Inferior parietal cortex (tissue), 1 donor: ENCODE data around the gene CACUL1.
"Not testable (repeated sequence)": the region's sequence is repeated elsewhere in the genome, so short reads cannot be mapped to it uniquely, and the experiment has no call there.

ENCODE experiments used
- DNase-seq: peaks from one replicate; pipeline ENCODE4 v3.0.0-alpha.2; 2016; ENCODE audit errors: extremely low spot score

Gene CACUL1

DNA sequence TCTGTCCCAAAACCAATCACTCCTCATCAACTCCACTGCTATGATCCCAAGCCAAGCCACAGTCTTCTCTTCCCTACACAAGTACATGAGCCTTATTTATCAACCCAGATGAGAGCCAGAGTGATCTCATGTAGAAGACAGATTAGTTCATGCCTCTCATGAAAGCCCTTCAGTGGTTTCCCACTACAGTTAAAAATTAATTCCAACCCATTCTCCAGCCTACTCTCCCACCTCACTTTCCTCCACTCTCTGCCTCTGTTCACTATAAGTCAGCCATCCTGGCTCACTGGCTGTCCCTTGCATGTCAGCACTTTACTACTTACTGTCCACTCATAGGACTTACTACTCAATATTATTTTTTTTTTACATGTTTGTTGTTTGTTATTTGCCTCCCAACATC is 67.3 kb downstream of the CACUL1 start:
- DNase-seq, result no peak

DNA sequence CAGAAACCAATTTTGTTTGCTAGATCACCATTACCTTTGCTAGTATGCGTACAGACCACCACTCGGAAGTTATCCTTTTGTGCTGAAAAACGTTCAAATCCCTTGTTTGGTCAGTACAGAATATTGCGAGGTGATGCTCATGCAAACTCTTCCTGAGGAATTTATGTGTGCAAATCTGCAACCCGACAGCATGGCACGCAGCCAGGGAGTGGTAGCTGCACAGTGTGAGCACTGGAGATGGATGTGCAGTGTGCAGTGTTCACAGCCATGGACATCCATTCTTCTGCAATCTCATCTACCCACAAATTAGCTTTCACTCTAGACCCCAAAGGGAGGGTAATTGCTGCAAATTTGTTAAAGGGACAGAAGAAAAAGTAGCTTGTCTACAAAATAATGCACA is 72.2 kb downstream of the CACUL1 start:
- DNase-seq, result no peak

DNA sequence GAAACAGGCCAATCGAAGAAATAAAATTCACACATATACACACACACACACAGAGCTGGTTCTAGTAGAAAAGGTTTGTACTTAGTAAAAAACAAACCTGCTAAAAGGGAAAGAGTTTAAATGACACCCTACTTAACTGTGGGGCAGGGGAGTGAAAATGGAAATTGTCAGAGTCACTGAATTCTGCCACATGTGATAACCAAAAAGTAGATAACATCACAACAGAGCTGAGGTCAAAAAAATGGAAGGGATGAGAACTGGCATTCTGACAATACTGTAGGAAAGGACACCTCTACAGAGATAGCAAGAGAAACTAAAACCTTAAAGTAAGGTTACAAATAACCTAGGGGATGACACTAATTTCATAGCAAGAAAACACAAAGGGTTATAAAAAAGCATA is 74.6 kb downstream of the CACUL1 start:
- DNase-seq, result no peak

DNA sequence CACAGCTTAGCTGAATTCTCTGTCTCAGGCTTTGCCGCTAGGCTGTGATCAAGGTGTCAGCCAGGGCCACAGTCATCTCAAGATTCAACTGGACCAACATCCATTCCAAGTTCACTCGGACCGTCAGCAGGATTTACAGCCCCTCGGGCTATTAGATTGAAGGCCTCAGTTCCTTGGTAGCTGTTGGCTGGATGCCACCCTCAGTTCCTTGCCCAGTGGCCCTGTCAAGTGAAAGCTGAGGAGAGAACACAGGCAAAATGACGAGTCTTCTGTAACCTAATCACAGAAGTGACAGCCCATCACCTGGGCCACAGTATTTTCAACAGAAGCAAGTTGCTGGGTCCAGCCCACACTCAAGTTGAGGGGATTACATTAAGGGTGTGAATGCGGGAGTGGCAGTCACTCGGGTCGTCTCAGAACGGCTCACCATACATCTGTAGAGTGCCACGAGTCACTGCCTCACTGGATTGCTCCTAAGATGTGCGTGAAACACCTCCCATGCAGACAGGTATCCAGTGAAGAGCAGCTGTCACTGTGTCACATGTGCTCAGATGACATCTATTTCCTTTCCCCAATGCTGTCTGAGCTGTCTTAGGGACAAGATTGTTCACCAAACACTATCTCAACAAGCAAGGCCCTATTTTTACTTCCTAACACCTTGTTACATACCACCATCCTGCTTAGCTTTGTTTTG is 80.4 kb downstream of the CACUL1 start:
- no peak for DNase-seq

DNA sequence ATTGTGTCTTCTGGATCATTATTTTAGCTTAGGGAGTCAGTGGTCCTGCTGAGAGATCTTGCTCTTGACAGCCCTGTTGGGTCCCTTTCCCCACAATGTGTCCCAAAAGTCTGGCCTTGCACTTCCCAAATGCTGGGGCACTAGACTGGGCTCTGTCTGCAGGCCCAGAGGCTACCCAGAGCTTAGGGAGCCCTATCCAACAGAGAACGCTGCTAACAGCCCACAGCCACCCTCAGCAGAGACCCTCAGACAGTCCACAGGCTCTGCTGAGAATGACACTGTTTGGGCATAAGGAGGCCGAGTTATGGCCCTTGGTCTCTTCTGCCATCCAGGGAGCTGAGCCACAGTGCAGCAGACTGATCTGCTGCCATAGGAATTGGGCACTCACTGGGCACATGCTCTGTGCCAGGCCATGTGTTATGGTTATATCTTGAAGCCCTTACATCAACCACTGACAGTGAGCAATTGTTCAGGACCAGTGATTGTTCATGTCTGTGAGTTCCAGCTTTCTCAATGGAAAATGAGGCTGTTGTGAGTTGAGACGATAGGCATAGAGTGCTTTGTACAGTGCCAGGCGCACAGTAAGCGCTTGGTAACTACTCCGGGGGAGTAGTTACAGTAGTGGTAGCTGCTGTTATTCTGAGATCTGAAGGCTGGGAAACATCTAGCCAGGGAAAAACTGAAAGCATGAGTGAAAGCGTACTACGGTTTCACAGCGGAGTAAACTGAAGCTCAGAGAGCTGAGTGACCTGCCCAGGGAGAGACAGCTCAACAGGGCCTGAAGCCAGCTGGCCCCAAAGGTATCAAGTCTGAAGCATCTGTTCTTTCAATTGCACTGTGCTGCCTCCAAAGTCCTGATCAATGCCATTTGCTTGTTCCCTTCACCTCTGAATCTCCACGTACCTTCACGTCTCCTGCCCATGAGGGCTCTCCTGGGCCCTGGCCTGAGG is 81.7 kb downstream of the CACUL1 start:
- peak; percentile 66 for DNase-seq

DNA sequence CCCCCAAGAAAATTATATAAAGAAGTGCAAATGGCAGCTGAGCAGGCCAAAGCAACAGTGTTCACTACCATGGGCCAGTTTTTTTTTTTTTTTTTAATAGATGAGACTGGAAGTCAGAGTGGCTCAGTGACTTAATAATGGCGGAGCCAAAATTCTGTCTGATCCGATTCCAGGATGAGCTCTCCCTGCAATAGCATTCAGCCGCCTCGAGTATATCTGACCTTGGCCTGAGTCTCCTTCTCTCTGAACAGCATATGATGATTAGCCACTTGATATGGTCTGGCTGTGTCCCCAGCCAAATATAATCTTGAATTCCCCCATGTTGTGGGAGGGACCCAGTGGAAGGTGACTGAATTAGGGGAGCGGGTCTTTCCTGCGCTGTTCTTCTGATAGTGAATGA is 82.6 kb downstream of the CACUL1 start:
- DNase-seq, result no peak

DNA sequence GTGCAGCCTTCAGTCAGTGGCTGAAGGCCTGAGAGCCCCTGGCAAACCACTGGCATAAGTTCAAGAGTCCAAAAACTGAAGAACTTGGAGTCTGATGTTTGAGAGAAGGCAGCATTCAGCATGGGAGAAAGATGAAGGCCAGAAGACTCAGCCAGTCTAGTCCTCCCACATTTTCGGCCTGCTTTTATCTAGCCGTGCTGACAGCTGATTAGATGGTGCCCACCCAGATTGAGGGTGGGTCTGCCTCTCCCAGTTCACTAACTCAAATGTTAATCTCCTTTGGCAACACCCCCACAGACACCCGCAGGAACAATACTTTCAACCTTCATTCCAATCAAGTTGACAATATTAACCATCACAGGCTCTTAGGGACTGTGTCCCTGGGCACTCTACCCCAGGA is 83.5 kb downstream of the CACUL1 start:
- DNase-seq, result not testable (repeated sequence)

DNA sequence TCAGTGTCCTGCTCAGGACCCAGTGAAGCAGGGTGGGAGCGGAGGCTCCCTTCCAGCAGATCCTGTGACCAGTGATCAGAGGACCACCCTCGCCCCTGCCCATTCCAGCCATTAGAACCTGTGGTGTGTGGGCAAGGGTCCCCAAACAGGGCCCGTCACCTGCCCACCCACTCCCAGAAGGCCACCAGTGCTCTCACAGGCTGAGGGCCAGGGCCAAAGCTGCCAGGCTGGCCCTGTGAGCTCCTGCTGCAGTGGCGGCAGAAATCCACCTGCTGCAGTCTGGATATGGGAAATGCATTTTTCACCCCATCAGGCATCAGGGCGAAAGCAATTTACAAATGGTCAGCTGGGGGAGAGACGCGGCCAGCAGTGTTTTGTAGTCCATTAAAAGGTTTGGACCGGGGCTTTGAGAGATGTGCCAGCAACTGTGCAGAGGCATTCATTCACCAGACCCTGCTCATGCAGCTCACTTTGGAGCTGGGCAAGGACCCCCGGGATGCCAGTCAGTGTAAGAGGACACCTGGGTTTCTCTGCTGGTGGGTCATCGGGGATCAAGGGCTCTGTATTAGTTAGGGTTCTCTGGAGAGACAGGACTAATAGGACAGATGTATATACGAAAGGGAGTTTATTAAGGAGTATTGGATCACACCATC is 84.2 kb downstream of the CACUL1 start:
- DNase-seq, result no peak

DNA sequence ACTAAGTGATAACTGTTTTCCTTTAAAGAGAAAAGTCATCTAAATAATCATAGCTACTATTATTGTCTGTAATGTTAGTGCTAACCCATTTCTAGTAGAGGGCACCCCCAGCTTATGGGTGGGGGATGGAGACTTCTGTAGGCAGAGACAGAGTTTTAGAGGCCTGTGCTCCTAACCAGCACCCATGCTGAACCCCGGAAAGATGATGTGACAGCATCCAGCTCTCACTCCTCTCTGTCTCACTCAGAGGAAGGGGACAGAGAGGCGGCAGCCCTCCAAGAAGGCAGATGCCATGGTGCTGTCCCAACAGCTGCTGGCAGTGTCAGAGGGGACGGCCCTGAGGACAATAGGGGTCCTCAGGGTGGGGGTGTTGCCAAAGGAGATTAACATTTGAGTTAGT is 84.9 kb downstream of the CACUL1 start:
- no peak for DNase-seq

DNA sequence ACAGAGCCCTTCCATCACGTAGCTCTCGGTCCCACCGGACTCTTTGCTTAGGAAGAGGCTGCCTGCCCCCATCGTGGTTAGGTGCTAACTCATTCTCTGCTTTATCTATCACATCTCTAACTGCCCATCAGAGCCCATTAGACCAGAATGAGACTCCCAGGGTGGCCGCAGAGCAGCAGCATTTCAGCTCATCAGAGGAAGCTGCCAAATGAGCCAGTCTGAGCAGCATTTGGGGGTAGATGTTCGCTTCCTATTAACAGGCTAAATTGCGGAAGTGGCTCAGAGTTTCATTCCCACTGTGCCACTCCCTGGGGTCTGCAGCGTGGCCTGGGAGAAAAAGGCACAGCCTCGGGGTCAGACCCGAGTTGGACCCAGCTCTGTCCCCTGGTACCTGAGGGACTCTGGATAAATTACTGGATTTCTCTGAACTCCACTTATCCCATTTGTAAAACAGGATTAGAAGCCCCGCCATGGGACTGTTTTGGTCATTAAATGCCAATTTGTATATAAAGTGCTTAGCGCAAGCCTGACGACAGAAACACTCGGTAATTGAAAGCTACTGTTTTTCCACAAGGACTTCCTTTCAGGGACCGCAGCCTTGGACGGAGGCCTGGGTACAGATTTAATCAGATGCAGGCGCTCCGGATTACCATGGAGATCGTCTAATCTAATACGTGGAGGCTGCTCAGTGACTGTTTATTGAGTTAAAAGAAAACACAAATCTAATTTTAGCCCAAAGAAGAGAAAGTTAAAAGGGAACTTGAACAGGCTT is 85.6 kb downstream of the CACUL1 start:
- DNase-seq, result peak; percentile 70

DNA sequence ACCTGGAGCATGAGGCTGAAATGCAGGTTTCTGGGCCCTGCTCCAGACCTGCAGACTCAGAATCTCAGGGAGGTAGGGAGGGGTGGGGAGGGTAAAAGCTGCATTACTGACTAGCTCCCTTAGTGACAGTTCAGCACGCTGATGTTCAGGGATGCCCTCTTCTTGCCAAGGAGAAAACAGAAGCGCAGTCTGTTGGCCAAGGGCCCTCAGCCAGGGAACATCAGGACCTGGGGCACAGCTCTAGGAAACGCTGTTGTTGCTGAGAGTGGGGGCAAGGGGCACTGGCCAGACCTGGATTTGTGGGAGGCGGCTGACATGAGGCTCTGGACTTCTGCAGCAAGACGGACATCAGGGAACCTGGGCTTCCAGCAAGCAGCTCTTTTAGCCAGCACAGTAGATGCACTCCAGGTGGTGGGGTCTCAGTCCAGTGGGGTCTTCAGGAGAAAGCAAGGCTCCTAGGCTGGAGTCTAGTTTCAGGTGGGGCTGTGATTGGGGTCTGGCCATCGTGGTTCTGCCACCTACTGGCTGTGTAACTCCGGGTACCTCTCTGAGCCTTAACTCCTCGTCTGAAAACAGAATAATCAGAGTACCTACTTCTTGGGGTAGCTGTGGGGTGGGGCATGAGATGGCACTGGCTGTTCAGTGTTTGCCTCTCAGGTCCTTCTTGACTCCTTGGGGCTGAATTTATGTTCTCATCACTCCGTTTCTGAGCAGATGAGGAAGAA is 86.4 kb downstream of the CACUL1 start:
- no peak for DNase-seq

DNA sequence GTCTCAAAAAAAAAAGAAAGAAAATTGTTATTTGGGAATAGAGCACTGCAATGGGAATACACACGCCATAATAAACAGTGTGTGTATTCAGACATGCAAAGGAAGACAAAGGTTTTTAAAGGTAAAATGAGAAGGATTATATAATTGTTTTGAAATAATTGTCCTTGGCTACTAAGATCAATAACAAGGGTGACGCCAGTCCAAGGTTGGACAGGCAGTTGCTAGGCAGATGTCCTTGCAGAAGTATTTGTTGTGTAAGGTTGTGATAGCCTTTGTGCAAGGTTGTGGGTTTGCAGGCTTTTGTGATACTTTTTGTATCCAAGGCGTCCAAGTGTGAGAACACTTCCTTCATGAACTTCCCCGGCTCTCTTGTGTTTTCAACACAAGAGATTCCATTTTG is 87.0 kb downstream of the CACUL1 start:
- no peak for DNase-seq

DNA sequence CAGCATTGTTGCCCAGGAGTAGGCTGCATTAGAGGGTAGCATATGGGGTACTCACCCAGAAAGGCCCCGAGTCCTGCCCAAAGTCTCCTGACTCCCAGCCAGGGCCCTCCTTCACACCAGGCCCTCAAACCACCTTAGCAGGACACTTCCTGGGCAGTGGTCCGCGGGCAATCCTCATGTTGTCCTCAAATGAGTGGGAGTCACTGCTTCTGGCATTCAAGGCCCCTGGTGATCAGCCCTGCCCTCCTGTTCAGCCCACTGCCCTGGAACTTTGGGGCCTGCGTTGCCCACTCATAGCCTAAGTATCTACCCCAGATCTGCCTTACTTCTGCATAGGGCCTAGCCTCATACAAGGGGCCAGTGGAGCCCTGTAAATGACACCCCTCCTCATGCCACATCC is 88.4 kb downstream of the CACUL1 start:
- DNase-seq, result no peak

DNA sequence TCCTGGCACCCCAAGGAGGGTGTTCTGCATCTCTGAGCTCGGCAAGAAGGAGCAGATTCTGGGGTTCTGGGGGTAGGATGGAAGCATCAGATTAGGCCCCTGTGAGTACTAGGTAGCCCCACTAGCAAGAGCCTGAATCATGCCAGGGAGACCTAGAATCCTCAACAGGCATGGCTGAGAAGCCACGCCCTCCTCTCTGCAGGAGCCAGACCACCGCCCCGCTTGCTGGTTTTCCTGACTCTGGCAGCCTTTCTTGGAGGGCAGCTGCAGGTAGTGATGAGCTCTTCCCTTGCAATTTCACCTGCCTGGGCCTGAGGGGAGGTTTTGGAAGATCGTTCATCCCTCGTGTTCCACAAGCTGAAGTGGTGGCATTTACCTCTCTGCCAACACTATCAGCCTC is 90.4 kb downstream of the CACUL1 start:
- no peak for DNase-seq

DNA sequence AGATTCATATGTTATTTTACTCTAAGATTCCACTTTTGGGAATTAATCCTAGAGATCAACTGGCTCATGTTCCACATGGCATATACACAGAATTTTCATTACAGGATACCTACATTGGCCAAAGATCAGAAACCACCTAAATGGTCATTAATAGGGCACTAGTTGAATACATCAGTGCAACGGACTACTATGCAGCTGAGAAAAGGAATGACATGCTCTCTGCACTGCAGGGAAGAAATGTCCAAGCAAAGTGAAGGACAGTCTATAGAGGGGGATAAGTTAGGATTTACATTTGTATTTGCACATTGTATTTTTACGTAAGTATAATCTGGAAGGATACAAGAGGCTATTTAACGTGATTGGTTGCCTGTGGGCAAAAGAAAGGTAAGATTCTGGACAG is 91.6 kb downstream of the CACUL1 start:
- no peak for DNase-seq

DNA sequence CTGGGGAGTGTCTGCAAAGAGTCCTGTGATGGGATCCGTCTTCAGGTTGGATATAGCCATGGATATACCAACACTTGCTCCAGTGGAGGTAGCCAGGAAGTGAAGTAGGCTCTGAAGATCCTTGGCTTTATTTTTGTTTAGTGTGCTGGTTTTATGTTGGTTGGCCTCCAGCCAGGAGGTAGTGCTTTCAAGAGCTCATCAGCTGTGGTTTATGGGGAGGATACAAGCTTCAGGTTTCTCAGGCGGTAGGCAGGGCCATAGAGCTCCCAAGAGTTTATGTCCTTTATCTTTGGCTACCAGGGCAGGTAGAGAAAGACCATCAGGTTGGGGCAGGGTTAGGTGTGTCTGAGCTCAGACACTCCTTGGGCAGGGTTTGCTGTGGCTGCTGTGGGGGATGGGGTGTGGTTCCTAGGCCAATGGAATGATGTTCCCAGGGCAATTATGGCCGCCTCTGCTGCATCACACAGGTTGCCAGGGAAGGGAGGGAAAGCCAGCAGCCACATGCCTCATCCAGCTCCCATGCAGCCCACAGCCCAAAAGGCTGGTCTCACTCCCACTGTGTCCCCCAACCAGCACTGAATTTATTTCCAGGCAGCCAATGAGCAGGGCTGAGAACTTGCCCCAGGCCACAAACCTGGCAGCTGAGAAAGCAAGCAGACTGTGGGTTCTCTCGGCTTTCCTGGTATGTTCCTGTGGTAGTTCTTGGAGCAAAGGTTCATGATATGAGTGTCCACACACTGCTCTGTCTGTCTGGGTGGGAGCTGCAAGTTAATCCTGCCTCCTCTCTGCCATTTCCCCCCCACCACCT is 92.3 kb downstream of the CACUL1 start:
- DNase-seq, result no peak

DNA sequence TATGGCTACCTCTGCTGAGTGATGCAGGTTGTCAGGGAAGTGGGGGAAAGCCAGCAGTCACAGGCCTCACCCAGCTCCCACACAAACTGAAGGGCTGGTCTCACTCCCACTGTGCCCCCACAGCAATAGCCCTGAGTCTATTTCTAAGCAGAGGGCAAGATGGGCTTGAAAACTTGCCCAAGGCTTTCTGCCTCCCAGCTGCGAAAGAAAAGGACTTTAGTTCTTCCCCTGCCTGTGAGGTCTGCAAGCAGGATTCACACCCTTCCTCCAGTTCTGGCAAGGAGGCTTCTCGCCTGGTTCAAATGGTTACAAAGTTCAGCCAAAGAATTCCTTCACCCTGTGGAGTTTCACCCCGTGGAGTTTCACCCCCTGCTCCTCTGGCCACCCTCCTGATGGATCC is 96.0 kb downstream of the CACUL1 start:
- no peak for DNase-seq

DNA sequence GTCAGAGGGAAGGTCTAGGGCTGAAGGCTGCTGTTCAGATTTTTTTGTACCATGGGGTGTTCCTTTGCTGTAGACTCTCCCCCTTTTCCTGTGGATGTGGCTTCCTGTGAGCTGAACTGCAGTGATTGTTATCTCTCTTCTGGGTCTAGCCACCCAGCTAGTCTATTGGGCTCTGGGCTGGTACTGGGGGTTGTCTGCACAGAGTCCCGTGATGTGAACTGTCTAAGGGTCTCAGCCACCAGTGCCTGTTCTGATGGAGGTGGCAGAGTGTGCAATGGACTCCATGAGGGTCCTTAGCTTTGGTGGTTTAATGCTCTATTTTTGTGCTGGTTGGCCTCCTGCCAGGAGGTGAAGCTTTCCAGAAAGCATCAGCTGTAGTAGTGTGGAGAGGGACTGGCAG is 96.6 kb downstream of the CACUL1 start:
- not testable (repeated sequence) for DNase-seq

DNA sequence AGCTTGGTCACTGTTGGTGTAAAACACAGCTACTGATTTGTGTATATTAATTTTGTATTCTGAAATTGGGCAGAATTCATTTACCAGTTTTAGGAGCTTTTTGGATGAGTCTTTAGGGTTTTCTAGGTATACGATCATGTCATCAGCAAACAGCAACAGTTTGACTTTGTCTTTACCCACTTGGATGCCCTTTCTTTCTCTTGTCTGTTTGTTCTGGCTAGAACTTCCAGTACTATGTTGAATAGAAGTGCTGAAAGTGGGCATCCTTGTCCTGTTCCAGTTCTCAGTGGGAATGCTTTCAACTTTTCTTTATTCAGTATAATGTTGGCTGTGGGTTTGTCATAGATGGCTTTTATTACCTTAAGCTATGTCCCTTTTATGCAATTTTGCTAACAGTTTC is 109.5 kb downstream of the CACUL1 start:
- DNase-seq, result not testable (repeated sequence)

DNA sequence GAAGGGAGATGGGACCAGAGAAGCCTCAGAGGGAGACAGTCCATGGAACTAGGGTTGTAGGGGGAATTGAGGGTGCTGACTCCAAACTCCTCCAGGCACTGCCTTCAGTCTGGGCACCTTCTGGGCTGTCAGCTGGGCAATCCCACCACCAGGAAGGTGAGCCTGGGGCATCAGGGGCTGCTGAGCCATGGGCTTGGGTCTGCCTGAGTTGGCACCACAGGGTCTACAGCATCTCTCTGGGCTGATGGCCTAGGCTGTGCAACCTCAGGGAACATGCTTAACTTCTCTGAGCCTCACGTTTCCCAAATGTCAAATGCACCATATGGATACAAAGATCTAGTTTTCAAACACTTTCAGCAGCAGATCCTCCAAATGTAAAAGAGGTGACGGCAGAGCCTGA is 112.5 kb downstream of the CACUL1 start:
- DNase-seq, result no peak
